Hypothalamus (tissue), 51 donors: ENCODE data around the gene GMFB.

Experiments used
- DNase-seq, 51 donors: peaks; one replicate each; lab custom pipeline; 2025; lab: John Stamatoyannopoulos, UW

Gene GMFB

DNA sequence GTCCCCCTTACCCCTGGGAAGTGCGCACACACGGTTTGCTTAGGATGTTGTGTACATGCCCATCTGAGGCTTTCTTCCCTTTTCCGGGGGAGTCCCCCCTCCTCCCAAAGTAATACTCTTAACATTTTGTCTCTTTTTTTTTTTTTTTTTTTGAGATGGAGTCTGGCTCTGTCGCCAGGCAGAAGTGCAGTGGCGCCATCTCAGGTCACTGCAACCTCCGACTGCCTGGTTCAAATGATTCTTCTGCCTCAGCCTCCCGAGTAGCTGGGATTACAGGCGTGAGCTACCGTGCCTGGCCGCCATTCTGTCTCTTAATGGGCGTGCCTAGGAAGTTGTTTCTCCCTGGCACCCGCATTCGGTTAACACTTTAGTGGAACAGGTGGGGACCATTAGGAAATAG, 4.5 kb upstream of the GMFB start:
- DNase-seq: no peak

DNA sequence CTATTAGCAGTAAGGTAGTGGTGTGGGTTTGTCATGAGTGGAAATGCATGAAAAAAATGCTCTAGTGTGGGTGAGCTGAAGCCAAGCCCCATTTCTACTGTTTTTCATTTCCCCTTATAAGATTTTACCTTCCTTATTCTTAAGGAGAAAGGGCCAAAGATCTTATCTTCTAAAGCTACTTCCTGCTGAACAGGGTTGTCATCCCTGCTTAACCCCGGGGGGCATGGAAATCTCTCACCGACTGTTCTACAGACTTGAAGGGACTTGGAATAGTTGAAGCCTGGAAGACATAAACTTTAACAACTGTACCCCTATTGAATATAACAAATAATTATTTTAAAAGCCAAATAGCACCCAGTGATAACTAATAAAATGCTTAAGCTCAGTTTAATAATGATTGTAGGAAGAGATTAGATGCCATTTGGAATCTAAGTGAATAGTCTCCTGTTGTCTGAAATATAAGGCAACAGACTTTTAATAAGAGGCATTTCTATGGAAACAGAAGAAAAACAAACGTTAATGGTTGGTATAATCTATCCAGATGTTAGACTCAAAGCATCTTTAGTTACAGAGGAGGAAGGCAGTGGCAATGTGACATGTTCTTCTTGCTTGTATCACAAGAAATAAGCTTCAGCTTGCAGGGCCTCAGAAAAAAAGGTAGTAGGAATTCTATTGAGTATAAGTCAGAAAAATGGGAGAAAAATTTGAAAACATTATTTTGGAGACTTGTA, 1.8 kb upstream of the GMFB start:
- no peak for DNase-seq

DNA sequence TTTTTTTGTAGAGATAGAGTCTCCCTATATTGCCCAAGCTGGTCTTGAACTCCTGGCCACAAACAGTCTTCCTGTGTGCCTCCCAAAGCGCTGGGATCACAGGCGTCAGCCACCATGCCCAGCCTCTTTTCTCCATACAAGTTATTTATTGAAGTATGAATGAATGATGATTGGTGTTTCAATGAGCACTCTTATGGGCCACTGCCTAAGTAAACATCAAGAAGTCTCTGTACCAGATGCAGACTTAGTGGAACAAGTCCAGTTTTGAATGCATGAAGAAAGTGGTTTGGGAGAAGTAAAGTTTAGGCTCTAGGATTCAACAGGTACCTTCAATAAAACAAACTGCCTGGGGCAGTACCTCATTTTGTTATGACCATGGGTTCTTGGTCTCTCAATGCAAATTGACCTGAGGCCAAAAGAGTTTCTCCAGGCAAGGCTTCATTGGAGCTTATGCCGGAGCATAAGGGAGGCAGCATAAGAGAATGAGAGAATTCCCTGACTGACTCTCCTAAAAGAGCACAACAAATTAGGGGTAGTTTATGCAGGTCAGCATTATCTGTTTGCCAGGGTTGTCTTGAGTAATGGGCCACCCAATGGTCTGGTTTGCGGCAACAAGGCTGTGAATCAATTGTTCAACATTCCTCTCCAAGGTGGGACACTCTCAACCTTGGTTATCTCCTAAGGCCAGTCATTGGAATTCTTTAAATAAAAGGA, 1.1 kb upstream of the GMFB start:
- no peak for DNase-seq

DNA sequence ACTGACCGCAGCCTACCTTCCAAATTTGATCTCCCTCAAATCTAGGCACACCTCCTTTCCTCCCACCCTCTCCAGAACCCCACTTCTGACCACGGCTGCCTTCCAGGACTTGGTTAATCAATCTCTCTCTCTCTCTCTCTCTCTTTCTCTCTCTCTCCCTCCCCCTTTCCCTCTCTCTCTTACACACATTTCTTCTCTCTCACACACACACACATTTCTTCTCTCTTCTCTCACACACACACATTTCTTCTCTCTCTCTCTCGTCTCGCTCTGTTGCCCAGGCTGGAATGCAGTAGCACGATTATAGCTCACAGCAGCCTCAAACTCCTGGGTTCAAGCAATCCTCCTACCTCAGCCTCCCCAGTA, 521 bp upstream of the GMFB start:
- no peak for DNase-seq

DNA sequence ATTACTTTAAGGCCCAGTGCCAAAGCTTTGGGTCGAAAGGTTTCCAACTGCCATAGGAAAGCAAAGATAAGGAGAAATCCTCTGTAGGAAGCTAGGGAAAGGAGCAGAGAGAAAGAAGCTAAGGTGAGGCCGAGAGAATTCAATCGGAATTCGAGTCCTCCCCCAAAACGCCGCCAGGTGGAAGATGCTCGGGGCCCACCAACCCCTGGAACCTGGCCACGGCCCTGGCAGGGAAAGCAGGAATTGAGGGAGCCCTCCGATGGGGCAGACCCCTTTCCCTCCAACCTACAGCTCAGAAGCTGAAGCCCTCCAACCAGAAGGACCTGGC, 498 bp downstream of the GMFB start:
- no peak for DNase-seq

DNA sequence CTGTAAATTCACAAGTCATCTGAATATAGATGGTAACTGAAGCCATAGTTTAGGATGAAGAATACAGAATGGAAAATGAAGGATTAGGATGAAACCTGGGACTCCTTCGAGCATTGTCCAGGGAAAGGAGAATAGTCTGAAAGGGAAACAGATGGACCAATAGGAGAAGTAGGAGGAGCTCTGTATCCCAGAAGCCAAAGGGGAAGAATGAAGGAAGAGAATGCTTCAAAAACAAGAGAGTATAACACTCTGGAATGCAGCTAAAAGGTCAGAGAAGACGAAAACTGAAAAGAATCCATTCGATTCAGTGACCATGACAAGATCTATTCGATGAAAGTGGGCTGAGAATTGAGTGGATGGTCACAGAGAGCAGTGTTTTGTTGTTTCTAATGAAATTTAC, 1.0 kb downstream of the GMFB start:
- peak in 1 of 51 donors; percentile 34 for DNase-seq

DNA sequence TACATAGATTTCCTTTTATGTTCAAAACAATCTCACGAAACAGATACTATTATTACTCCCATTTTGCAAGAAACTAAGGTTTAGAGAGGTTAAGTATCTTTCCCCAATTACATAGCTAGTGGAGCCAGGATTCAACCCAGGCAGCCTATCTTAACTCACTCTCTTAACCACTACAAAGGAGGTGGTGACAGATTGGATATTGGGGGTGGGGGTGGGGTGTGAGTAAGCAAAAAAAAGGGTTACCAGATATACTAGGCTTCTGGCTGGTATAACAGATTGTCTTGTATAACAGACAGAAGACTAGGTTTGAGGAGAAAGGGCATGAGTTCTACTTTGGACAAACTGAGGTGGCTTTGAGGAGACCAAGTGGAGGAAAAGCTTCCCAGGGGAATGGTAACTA, 2.1 kb downstream of the GMFB start:
- DNase-seq: no peak

DNA sequence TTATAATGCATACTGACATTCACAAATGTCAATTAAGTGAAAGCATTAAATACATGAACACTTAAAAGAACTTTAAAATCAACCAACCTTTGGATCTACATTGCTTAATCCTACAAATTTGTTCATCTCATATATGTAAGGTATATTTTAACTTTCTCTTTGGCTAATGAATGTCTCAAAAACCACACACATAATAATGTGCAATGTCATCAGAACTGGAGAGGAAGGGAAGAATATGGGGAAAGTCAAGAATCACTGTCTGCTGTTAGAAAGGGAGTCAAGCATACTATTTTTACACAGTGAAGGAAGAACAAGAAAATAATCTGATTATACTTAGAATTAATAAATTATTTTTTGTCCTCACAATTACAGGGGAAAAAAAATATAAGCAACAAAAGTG, 4.9 kb downstream of the GMFB start:
- DNase-seq: no peak

DNA sequence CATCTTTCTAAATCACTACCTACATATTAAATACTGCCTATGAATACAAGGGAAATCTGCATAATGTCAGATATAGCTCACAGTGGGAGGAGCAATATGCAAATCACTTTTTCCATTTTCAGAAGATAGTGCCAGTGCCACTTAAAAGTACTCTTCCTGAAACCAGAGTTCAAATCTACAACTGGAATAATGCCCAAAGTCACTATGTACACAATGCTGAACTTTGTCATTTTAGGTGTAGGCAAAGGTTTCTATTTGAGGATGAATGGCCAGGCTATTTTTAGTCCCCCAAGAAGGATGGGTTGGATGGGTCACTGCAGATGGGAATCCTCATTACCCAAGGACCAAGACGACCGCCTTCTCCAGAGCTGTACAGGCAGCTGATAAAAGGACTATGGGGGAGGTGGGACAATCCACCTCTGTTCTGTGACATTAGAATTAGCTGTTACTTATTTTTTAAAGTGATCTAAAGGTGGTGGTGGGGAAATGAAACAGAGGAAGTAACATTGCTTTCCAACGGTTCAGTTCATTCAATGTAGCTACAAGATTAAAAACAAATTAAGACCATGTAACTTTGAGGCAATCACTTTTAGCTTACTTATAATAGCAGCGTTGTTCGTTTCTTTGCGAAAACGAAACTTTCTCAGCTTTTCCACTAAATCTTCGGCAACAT, 5.6 kb downstream of the GMFB start:
- no peak for DNase-seq

DNA sequence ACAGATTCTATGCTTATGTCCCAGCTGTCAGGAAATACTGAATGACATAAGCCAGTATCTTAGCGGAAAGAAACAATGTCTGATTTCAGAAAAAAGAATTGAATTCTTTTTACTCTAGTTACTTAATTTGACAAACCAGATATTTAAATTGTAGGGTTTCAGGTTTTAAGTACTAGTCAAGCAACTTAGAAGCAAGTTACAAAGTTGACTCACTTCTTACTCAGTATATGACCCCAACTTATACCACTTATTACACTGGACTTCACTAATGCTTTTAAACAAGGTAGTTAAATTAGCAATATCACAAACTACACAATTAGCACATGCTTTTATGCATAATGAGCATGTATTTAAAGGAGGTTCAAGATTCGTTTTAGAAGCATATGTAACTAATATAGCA, 7.1 kb downstream of the GMFB start:
- DNase-seq: no peak

DNA sequence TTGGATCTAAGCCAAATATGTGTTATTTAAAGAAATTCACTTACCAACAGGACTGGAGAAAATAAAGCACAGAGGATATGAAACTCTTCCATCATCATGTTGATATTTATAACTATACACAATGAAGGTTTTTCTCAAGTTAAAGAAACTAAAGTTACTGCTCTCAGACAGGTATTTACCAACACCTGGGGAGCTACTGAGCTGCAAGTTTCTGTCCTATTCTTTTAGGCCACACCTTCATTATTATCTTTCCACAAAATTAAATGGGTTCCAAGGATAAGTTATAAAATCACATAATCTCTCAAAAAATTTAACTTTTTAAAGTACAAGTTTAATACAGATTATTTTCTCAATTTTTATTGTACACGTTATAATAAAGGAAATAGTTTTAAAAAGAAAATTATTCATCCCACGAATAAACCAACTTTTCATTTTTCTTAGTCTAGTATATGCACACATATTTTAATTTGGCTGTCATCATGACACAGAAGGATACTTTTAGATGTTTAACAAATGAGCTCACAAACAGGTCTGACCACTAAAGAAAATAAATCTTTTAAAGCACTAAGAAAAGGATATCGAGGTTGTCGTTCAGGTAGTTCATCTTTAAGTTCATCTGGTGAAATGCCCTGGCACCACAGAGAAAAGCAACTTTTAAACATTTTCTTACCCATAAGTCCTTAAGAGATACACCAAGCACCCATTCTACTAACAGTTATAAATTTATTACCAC, 7.8 kb downstream of the GMFB start:
- DNase-seq: no peak

DNA sequence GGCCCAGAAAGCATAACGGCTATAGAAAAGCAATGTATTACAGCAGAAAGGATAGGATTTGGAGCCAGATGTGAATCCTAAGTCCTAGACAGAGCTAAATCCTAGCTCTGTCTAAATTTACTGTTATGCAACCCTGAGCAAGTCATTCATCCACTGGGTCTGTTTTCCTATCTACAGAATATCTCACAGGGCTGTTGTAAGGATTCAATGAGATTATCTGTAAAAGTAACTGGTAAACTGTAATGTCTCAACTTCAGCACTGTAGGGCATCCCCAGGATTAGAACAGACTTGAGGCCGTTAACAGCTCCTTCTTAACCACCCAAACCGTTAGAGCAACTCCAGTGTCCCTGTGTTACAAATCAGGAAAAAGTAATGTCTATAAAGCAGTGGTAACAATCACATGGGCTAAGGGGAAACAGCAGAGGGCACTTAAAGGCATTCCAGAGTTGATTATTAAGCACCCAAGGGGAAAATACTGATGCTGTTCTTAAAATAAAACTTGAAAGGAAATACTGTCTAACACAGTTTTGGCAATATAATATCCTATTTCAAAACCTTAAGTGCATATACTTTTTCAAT, 10.1 kb downstream of the GMFB start:
- DNase-seq: no peak

DNA sequence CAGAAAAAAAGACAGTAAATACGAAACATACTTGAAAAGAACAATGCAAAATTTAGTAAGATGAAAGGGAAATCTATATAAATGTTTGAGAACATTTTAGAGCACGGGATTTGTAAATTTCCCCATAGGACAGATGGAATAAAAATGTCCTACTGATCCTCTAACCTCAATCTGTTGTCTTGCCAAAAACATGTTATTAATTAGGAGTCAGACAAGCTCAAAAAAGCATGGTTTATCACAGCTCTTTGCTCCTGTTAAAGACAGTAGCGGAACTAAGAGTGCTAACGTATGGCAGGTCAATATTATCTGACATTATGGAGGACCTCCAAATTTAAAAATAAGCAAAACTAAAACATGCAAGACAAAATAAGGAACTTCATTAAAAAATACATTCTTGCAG, 12.9 kb downstream of the GMFB start:
- no peak for DNase-seq

DNA sequence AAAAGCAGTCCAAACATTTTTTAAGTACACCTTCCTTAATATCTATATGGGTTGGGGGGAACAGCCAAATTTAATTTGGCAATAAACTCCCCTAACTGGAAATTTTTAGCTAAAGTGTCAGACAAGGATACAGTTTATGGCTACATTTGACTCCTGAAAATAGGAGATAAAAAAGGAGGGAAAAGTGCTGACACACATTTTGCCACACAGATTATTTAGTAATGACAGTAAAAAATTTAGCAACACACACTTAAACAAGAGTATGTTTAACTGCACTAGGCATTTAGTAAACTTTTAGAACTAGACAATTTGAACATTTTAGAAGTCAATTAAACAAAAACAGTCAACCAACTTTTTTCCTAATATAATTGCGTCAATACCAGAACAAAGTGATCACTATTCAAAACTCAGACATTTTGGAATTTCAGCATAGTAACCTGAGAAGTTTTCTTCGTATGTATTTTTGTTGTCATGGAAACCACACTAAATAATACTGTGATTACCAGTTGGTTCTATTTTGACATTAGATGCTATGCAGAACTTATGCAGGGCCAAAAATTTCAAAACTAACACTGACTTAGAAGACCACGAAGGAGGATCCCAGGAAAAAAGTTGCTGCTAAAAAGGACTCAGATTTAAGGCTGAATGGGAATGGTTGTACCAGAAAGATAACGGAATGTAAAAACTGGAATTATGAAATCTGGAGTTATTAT, 13.4 kb downstream of the GMFB start:
- DNase-seq: no peak

DNA sequence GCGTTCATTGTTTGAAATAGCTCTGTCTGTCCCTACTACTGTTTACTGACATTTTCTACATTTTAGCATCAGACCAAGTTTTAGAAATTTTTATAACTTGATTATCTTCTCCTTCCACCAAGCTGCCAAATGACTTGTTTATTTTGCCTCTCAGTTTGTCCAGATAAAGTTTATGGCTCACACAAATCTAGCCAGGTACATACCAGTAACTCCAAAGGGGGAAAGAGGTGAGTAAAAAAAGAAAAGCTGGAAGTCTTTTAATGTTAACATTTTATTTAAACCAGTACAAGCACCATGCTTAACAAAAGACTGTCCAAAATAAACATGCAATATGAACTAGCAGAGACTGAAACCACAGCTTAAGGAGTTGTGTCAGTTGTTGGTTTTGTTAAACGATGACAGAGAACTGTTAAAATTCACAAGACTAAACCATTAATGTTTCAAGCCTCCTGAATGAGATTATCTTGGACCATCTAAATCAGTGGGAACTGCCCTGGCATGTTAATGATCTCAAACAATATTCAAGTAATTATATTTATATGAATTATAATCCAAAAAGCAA, 14.5 kb downstream of the GMFB start:
- DNase-seq: no peak

DNA sequence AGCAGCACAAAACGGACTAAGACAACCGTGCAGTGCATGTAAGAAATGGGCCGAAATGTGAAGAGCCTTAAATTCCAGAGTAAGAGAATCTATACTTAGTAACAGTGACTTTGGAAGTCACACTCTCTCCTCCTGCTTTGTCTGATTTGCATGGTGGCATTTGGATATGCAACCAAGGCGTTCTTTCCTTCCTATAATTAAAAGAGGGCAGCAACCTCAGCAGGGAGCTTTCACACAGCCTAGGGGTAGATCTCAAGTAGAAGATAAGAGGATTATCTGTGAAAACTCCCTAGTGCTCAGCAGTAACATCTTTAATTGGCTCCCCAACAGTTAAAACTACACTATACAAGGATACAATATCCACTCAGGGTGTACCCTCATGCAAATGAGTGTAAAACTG, 16.5 kb downstream of the GMFB start:
- DNase-seq: no peak

DNA sequence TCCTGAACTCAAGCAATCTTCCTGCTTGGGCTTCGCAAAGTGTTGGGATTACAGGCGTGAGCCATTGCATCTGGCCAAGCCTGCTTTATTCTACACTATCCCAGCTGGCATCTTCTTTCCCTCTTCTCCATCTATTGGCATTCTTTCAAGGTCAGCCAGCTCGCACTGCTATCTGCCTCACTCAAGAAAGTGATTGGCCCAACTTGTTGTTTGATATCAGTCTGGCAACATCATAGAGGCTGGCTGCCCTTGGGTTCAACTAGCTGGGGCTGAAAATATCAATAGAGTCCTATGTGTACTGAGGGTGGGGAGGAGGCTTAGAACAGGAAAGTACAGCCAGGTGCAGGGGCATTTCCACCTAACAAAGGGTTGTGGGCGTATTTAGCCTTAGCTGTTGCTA, 17.1 kb downstream of the GMFB start:
- no peak for DNase-seq

DNA sequence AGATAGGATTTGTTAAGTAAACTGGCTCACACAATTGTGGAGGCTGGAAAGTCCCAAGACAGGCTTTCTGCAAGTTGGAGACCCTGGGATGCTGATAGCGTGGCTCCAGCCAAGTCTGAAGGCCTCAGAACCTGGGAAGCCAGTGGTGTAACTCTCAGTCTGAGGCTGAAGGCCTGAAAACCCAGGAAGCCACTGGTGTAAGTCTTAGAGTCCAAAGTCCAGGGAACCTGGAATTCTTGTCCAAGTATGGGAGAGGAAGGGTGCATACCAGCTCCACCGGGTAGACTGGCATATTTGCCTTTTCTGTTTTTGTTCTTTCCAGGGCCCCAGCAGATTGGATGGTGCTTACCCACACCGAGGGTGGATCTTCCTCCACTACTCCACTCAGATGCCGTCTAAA, 18.1 kb downstream of the GMFB start:
- no peak for DNase-seq

DNA sequence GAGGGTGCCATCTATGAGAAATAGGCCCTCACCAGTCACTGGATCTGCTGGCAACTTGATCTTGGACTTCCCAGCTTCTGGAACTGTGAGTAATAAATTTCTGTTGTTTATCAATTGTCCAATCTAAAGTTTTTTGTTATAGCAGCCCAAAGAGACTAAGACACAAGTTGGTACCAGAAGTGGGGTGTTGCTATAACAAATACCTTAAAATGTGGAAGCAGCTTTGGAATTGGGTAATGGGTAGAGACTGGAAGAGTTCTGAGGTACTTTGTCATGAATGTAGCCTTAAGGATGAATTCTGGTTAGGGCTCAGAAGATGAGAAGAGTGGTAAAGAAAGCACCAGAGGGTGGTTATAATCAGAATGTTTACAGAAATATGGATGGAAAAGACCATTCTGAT, 21.5 kb downstream of the GMFB start:
- no peak for DNase-seq

DNA sequence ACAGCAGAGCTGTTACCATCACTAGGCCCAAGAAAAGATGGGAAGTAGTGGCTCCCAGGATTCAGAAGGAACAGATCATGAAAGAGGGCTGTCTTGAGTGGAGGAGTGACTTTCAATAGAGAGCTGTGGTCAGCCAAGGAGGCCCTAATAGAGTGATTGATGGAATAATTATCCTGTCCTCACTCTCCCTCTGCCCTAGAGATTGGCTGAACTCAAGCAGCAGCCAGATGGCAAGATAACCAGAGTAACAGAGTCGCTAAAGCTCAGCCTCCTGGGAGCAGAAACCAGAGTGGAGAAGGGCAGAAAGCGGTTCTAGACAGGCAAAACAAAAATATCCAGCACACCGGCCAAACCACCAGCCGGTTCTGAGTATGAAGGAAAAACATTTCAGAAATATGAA, 23.1 kb downstream of the GMFB start:
- no peak for DNase-seq
